ENCODE measurements around the gene HS1BP3. TPM values are rescaled to one million over a fixed set of nuclear protein-coding genes. Genes with fewer than 3 reads are reported as not detected.

Gene HS1BP3
- total RNA-seq, 4 donors from 2014 or later: 33.1 to 63.0 (median 41.0) TPM

DNA sequence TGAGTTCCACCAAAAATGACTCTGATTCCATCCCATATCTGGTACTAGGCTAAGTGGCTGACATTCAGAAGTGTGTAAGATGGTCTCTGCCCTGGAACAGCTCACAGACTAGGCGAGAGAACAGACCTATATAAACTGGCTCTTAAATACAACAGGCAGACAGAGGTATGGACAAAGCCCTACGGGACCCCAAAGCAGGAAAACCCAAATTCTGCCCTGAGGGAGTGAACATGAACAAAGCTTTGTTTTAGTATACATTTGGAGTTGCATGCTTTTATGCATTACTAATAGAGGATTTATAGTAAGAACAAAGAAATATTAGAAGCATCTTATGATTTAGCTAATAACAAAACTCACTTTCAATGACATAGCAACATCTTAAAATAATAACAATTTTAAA lies 41.2 kb upstream of the HS1BP3 start:
- no peaks in the 10 kb centered on the region for H3K9me3 ChIP-seq
- no peaks in the 10 kb centered on the region for H3K27me3 ChIP-seq
- H3K4me3 ChIP-seq: no peak overlapping the region
- no peaks in the 10 kb centered on the region for H3K4me1 ChIP-seq
- H3K36me3 ChIP-seq: peaks cover 0 to 20% (median 0%) of the 10 kb centered on the region in 3 donors
- no peak for DNase-seq
- H3K27ac ChIP-seq: no peak overlapping the region
- TF ChIP-seq, protein P1, sequence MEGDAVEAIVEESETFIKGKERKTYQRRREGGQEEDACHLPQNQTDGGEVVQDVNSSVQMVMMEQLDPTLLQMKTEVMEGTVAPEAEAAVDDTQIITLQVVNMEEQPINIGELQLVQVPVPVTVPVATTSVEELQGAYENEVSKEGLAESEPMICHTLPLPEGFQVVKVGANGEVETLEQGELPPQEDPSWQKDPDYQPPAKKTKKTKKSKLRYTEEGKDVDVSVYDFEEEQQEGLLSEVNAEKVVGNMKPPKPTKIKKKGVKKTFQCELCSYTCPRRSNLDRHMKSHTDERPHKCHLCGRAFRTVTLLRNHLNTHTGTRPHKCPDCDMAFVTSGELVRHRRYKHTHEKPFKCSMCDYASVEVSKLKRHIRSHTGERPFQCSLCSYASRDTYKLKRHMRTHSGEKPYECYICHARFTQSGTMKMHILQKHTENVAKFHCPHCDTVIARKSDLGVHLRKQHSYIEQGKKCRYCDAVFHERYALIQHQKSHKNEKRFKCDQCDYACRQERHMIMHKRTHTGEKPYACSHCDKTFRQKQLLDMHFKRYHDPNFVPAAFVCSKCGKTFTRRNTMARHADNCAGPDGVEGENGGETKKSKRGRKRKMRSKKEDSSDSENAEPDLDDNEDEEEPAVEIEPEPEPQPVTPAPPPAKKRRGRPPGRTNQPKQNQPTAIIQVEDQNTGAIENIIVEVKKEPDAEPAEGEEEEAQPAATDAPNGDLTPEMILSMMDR (IDR thresholded peaks at IDR 0.05): no peak
- no peak for TF ChIP-seq POLR2A (IDR thresholded peaks at IDR 0.05)

DNA sequence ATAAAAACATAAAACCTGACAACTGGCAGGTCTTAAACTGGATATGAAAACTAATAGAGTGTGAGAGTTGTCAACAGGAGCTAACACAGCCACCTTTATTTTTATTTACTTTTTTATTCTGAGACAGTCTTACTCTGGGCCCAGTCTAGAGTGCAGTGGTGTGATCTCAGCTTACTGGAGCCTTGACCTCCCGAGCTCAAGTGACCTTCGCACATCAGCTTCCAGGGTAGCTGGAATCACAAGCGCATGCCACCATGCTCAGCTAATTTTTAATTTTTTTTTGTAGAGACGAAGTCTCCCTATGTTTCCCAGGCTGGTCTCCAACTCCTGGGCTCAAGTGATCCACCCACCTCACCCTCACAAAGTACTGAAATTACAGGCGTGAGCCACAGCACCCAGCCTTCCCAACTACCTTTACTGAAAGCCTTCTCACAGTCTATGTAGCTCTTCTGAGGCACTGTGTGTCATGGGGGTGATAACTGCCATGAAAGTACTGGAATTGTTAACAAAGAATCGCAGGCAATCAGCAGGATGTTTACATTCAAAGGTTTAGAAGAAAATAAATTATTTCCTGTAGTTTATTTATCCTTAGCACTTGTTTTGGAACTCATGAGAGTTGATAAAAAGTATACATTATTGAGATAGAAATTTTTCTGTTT lies 40.3 kb upstream of the HS1BP3 start:
- Histone ChIP-seq H3K27me3 (no peaks in the 10 kb centered on the region), H3K4me1 (no peaks in the 10 kb centered on the region), H3K27ac (no peak overlapping the region), H3K4me3 (no peak overlapping the region), H3K9me3 (no peaks in the 10 kb centered on the region), H3K36me3 (peaks cover 0 to 29% (median 0%) of the 10 kb centered on the region in 3 donors)
- DNase-seq: no peak
- TF ChIP-seq, protein P1 (IDR thresholded peaks at IDR 0.05): no peak
- no peak for TF ChIP-seq POLR2A (IDR thresholded peaks at IDR 0.05)

DNA sequence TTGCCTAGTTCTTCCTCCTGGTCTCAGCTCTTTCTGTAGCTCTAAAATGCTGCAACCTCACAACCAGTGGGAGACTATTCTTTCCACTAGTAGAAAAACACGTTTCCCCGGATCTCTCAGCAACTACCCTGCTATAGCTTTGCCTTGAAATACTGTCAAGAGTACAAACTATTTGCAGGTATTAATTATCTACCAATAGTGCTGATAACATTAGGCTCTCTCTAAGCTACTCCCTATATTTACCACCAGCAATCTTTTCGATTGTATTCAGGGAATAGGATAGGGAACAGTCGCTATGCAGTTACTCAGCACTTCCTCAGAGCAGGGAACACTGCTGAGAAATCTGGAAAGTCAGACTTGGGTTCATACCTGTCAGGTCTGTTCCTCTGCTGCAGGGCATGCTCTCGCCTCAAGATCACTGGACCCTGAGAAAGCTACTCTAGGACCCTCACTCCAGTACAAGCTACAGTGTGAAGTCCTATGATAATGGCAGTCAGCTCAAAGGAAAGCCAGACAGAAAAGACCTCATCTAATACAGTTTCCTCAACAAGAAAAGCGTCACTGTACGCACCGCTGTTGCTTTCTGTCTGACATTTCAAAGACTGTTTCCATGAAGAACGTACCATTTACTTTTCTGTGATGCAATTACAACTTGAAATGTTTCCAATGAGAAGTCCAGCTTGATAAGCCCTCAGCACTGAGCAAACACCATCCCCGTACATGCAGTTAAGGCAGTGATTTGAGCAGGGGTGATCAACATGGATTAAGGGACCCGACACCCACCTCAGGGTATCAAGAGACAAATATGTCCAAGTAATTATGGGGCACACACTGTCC lies 38.7 kb upstream of the HS1BP3 start:
- peaks cover 0 to 42% (median 0%) of the 10 kb centered on the region in 3 donors for H3K36me3 ChIP-seq
- DNase-seq: no peak

DNA sequence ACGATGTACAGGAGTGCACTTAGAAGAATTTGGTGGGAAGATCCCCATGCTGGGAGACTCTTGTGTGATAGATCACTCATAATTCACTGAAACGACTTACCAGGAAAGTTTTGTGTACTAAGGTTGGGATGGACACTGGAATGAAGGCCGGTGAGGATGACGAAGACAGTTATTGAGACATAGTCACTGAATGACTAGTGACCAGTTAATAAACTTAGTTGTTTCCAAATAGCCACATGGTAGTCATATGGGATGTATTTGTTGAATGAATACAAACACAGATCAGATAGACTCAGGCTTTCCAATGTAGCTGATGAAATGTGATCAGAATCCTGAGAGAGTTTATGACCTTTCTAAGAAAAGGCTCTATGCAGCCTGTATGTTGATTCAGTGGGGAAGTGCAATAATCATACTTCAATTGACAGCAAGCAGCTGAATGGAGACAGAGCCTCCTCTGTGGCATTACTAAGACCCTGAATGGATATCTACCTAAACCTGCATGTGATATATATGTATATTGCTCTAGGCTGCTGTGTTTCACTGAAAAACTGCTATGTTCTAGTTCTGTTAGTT lies 36.4 kb upstream of the HS1BP3 start:
- Histone ChIP-seq H3K4me3 (no peak overlapping the region), H3K27ac (no peak overlapping the region), H3K9me3 (no peaks in the 10 kb centered on the region), H3K36me3 (peaks cover 0 to 49% (median 0%) of the 10 kb centered on the region in 3 donors), H3K27me3 (no peaks in the 10 kb centered on the region), H3K4me1 (no peaks in the 10 kb centered on the region)
- TF ChIP-seq POLR2A (IDR thresholded peaks at IDR 0.05): no peak
- TF ChIP-seq, protein P1 (IDR thresholded peaks at IDR 0.05): no peak
- no peak for DNase-seq

More for the DNA sequence above, 38.7 kb upstream of the HS1BP3 start:
- H3K9me3 ChIP-seq: no peaks in the 10 kb centered on the region
- H3K27ac ChIP-seq: no peak overlapping the region
- no peaks in the 10 kb centered on the region for H3K27me3 ChIP-seq
- no peaks in the 10 kb centered on the region for H3K4me1 ChIP-seq
- TF ChIP-seq, protein P1 (IDR thresholded peaks at IDR 0.05): no peak
- no peak for TF ChIP-seq POLR2A (IDR thresholded peaks at IDR 0.05)
- no peak overlapping the region for H3K4me3 ChIP-seq

DNA sequence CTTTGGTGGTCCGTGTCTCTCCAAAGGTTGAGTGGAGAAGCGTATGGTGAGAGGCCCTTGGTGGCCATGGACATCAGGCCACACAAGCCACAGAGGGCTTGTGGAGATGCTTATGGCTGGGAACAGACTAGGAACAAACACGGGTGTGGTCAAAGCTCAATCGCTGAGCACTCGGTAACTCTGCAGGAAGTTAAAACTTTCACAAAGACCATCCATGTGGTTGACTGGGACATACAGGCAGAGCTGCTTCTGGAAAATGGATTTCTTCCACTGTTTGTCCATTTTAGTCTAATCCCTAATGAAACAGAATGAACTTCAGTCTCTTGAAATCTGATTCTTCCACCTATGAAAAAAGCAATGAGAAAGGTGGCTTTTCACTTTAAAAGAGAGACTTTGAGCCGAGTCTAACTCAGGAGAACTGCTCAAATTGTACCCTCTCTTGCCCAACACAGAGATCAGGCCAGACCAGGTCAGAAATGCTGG lies 33.7 kb upstream of the HS1BP3 start:
- no peaks in the 10 kb centered on the region for H3K4me1 ChIP-seq
- no peak for DNase-seq
- peaks cover 0 to 47% (median 0%) of the 10 kb centered on the region in 3 donors for H3K36me3 ChIP-seq
- H3K9me3 ChIP-seq: no peaks in the 10 kb centered on the region
- H3K27ac ChIP-seq: no peak overlapping the region
- no peak overlapping the region for H3K4me3 ChIP-seq
- TF ChIP-seq, protein P1 (IDR thresholded peaks at IDR 0.05): no peak
- TF ChIP-seq POLR2A (IDR thresholded peaks at IDR 0.05): no peak
- no peaks in the 10 kb centered on the region for H3K27me3 ChIP-seq
